NCI-H510A treated with DMSO at 0.1 percent for 48 hours (cell line): Measurements from ENCODE around the gene RAB1B.
A peak's percentile ranks its signal among the peaks of the same experiment; 100 is the strongest.

Experiments
- DNase-seq: peaks from one replicate; lab custom pipeline; 2025; lab: John Stamatoyannopoulos, UW

Gene RAB1B

DNA sequence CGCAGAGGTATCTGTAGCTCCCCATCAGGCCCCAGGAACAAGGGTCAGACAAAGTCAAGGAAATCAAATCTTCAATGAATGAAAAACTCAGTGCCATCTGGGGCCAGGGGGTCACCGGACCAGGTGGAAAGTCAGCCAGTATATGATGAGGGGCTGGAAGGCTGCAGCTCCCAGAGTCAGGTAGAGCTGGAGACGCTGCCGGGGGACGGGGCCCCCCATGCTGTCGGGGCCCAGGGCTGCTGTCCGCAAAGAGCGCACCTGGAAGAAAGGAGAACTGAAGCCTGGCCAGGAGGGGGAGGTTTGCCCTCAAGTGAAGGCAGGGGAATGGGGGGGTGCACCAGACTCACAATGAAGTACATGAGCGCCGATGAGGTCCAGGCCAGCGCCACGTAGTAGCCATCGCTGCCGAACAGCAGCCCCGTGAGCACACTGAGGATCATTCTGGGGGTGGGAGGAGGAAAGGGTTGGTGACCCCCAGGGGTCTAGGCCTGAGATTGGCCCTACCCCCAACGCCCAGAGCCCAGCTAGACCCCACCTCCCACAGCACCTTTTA is 16.2 kb downstream of the RAB1B start:
- no peak for DNase-seq

DNA sequence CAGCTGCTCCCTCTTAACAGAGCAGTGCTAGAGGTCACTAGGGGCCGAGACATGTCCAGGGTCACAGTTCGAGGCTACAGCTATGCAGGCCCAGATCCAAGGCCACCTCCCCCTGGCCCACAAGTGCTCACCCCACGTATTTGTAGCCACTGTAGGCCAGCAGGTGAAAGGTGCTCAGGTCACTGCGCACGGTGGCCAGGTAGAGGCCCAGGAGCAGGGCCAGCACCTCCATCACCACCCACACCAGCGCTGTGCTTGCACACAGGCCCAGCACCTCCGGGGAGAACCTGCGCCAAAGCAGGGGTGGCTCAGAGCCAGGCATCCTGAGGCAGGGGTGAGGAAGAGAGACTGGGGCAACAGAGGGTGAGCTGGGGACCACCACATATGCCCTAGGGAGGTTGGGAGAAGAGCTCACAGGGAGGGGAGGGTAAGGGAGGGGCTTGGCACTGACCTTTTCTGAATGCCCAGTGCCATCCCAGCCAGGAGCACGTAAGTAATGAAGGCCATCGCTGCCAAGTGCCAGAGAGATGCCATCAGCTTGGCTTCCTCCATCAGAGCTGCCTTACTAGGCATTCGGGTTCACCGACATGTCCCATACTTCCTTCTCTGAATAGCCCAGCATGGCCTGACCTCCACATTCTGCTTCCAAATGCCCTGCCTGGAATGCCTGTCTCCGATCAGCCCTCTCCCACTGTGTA is 17.0 kb downstream of the RAB1B start:
- no peak for DNase-seq

DNA sequence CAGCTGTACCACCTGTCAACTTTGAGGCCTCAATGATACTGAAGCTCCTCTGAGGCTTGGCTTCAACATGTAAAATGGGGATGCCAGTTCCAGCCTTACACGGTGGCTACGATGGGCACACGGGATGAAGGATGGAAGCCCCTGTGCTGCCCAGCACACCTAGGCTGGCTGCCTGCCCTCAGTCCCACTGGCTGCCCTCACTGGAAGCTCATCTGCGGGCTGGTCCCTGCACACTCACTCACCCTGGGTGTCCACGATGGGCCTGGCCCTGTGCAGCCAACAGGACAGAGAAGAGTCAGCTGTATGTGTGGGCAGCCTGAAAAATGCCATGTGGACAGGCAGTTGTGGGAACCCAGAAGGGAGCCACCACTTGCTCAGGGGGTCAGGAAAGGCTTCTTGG is 18.3 kb downstream of the RAB1B start:
- no peak for DNase-seq

DNA sequence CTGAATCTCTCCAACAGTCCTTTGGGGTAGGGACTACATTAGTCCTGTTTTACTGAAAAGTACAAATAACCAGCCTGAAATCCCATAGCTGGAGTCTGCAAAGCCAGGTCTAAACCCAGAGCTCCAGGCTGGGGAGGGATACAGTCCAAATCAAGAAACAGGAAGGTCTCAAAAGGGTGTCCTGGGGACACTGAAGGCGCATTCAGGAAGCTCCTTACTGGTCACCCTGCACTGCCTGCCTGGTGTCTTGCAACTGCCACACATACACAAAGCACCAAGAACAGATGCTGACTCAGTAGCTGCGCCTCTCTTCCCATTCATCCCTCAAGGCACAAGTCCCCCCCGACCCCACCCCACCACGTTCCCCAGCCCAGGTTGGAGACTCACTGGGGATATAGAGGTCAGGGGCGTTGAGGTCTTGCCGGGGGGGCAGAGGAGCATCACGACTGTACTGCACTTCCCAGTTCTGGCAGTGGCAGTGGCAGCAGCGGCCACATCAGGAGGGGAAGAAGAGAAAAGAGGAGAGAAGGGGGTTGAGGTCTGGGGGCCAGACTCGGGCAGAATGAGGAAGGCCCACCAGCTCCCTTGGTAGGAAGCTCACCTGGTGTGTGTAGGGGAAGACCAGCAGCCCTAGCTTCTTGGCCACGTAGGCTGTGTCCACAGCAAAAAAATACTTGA is 18.9 kb downstream of the RAB1B start:
- no peak for DNase-seq

DNA sequence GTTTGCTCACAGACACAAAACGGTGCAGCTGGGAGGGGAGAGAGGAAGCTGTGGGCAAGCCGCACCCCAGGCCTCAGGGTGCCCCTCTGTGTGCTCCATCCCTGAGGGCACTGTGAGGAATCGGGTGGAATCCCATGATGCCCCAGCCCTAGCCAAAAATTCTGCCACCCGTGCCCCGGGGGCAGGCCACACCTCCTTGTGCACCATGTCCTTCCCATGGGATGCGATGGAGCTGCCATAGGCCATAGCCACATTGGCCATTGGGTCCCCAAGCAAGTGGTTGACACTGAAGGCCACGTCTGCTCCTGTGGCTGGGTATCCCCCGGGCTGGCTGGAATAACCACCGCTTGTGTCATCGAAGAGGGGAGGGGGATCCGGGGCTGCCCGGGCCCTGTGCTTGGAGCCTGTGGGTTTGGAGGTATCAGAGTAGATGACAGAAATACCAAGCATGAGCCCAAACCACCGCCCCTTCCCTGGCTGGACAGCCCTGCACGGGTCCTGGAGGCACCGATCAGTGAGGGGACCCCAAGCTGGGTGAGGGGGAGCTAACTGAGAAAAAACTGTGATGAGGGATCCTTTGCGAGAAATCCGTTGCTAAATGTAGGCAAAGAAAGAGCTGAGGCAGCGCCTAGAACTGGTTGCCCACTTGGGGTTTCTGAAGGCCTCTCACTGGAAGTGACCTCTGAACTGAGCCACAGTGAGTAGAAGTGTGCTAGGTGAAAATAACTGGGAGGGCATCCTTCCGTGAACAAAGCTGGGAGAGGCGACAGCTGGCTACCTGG is 19.6 kb downstream of the RAB1B start:
- DNase-seq = no peak

GRCh38 chr11:66288671-66289547 is 20.5 kb downstream of the RAB1B start, which contains the start of gene YIF1A:
Gene YIF1A, minus strand, starts transcription at chr11:66289143. Its CDS starts 158 bp downstream, at chr11:66288985.
- DNase-seq = peak; percentile 98

DNA sequence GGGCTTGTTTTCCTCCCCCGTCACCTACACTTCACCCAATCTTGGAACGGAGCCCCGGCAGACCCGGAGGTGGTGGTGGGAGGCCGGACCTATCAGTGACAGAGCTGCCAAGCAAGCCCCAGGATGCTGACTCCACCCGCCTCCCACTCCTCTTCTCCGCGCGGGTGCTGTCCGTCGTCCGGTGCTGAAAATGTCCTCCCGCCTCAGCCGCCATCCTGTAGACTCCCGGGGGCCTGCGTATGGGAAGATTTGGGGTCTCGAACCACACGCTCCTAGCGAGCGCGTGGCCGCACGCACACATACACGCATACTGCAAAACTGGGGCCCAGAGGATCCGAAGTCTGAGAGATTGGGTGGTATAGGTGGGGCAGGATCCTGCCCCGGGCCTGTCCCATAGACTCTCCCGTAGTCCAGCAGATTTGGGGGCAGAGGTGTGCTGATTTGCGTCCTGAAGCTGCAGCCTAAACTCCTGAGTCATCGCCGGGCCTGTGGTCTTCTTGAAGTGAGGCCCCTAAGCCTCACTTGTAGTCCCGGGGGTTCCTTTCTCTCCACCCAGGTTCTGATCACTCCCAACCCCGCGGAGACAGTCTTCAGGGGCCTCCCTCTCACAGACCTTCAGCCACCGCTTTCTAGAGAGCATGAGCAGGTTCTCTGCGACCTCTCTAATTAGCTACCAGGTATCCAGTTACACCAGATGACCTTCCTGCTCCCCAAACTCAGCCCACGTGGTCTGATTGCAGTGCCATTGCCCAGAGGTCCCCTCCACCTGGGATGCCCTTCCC is 21.3 kb downstream of the RAB1B start:
- no peak for DNase-seq

DNA sequence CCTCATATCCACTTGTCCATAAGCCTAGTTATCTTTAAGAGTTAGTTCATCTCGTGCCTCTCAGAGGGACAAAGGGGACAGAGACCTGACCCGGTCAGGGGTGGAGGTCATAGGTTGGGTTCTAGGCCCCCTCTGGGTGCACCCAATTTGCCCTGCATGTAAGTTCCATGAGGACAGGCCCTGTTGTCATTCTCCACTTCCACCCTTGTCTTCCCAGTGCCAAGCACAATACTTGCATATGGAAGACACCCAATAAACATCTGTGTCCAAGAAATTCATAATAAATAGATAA is 21.8 kb downstream of the RAB1B start:
- DNase-seq = no peak

DNA sequence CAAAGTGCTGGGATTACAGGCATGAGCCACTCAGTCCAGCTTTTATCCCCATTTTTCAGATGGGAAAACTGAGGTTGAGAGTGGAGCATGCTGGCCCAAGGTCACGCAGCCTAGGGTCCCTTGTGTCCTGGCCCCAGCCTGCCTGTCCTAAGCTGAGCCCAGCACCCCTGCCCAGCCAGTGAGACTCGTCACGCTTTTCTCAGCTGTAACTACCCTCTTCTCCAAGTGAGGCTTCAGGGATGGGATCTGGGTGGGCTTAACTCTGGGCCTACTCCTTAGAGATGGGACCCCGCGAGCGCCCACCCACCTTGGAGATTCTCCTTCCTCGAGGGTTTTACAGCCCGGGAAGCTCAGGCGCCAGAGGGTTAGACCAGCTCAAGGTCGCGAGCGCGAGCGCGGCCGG is 22.9 kb downstream of the RAB1B start:
- no peak for DNase-seq

GRCh38 chr11:66291706-66292542 is 23.5 kb downstream of the RAB1B start, which contains the start of gene TMEM151A:
Gene TMEM151A, plus strand, starts transcription at chr11:66291894. Its CDS starts 120 bp downstream, at chr11:66292014.
- DNase-seq = peak; percentile 43

DNA sequence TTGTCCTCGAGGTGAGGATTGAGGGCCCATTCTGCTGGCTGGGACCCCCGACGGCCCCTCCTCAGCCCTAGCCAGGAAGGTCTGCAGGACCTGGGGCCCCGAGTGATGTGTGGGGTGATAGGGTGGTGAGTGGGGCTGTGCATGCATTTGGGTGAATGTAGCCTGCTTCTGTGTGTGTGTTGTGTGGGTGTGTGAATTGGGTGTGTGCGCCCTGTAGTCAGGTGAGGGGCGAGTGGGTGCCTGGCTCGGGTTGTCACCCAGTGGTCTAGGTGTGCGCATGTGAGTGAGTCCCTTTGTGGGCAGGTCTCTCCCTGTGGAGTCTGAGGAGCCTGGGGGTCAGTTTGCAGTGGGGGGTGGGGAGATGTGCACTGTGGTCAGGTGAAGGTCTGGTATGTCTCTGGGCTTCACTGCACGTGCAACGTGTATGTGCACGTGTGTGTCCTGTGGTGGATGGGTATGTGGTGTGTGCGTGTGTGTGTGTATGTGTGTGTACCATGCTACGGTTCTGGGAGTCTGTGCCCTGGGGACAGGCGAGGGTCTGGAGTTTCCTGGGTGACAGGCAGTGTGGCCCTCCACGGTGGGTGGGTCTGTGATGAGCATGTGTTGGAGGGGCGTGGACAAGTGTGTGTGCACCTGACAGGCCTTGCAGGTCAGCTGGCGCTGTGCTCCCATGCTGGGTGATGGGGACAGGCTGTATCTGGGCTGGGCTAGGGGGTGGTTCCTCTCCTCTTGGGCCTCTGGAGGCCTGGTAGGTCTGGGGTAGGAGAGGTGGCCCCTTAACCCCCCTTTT is 24.3 kb downstream of the RAB1B start:
- no peak for DNase-seq

DNA sequence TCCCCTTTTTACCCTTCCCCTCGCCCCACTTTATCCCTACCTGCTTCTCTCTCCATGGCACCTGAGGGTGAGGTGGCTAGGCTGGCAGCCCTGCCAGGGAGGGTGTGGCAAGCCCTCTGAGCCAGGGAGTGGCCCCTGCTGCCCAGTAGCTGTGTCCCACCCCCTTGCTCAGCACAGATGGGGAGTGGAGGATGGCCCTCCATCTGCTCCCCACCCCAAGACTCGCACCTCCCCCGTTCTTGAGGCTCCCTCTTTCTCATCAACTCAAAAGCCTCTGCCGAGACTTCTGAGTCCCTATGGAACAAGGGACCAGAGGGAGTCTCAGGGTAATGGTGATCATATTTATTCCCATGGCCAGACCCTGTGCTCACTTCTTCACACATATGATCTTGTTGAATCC is 24.9 kb downstream of the RAB1B start:
- DNase-seq = no peak

DNA sequence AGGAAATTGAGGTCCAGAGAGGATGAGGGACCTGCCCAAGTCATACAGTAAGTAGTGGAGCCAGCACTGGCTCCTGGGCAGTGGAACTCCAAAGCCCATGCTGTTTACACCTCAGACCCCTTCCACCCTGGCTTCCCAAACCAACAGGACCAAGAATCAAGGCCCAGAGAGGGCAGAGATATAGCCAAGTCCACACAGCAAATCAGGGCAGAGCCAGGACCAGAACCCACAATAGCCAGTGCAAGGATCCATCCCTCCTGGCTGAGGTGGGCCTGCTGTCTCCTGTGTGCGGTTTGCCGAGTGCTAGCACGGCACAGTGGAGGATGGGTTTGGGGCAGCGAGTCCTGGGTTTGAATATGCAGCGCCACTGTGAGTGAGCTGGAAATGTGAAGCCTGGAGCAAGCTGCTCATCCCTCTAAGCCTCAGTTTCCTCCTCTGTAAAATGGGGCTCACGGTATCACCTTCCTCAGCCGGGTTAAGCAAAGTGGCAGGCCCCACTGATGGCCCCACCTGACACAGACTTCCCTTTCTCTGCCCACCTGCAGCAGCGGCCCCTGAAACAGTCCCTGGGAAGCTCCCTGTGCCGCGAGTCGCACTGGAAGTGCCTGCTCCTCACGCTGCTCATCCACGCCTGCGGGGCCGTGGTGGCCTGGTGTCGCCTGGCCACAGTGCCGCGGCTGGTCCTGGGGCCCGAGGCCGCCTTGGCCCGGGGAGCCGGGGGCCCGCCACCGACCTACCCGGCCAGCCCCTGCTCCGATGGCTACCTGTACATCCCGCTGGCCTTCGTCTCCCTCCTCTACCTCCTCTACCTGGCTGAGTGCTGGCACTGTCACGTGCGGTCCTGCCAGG is 25.6 kb downstream of the RAB1B start:
- no peak for DNase-seq

GRCh38 chr11:66294626-66295620 is 26.5 kb downstream of the RAB1B start:
- DNase-seq = no peak

DNA sequence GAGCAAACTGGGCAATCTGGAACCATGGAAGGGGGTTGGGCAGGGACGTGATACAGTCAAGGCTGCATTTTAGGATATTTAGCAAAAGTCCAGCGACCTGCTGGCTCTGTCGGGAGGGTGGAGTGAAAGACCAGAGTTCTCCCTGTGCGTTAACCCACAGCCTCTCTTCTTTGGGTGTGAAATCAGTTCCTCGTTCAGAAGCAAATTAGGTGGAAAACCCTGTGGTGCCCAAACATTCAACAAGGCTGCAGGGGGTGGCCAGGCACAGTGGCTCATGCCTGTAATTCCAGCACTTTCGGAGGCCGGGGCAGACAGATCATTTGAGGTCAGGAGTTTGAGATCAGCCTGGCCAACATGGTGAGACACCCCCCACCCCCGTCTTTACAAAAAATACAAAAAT is 29.2 kb downstream of the RAB1B start:
- no peak for DNase-seq

GRCh38 chr11:66299186-66299585 is 30.7 kb downstream of the RAB1B start:
- DNase-seq = no peak

DNA sequence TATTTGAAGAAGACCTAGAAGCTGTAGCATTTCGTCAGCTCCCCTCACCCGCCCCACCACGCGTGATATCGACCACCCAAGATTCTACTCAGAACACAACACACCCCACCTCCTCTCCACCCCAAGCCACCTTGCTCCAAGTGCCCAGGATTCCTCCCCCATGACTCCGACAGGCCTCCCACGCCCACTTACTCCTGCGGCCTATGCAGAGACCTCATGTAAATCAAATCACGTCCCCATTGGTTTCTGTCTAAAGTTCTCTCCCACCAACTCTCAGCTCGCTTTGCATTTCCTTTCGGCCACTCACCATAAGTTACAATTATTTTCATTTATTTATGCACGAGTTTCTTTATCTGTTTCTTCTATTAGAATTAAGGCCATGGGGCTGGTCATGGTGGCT is 34.2 kb downstream of the RAB1B start:
- DNase-seq = no peak
